Sigmoid colon (tissue), 7 donors: ENCODE results near the gene EMC7. TPM values are rescaled to one million over a fixed set of nuclear protein-coding genes. Genes with fewer than 3 reads are reported as not detected.
"Not testable (repeated sequence)": the region's sequence is repeated elsewhere in the genome, so short reads cannot be mapped to it uniquely, and the experiment has no call there.

Source experiments
- DNase-seq: peaks from one replicate; pipeline ENCODE4 v3.0.0-alpha.2; 2019
- H3K27ac ChIP-seq, 4 donors: fragments of 200-600 bp; sonication (generic); one replicate each; pipeline ENCODE4 v1.5.1; 2016 to 2019; ENCODE audit warnings: mild to moderate bottlenecking in 1 of 4
- H3K27me3 ChIP-seq, 3 donors: fragments of 200-600 bp; sonication (generic); one replicate each; pipeline ENCODE4 v1.5.1; 2019; ENCODE audit warnings: mild to moderate bottlenecking in 1 of 3
- H3K36me3 ChIP-seq, 4 donors: fragments of 200-600 bp; sonication (generic); one replicate each; pipeline ENCODE4 v1.5.1; 2016 to 2019
- H3K4me1 ChIP-seq, 4 donors: fragments of 200-600 bp; sonication (generic); one replicate each; pipeline ENCODE4 v1.5.1; 2017 to 2019
- H3K4me3 ChIP-seq, 4 donors: fragments of 200-600 bp; sonication (generic); one replicate each; pipeline ENCODE4 v1.5.1; 2017 to 2019; ENCODE audit warnings: mild to moderate bottlenecking in 2 of 4, moderate library complexity in 1 of 4
- H3K9me3 ChIP-seq, 4 donors: fragments of 200-600 bp in 3 of 4; sonication (generic) in 3 of 4; one replicate each; pipeline versions ENCODE4 v1.5.1 to v1.6.1; 2013 to 2019
- EP300 ChIP-seq, 4 donors: sonication (generic); formaldehyde crosslinking; IDR thresholded peaks; one replicate each; pipeline ENCODE4 v1.6.1; 2017; ENCODE audit warnings: antibody characterized with exemption in 4 of 4
- POLR2A ChIP-seq, 2 donors: fragments of 450-650 bp; IDR thresholded peaks; one replicate each; pipeline ENCODE4 v1.6.1; 2016; ENCODE audit warnings: antibody characterized with exemption in 2 of 2, mild to moderate bottlenecking in 2 of 2, moderate library complexity in 2 of 2
- POLR2AphosphoS5 ChIP-seq, 4 donors: sonication (generic); formaldehyde crosslinking; IDR thresholded peaks; one replicate each; pipeline ENCODE4 v1.6.1; 2017; ENCODE audit warnings: antibody characterized with exemption in 4 of 4
- WGBS, 2 donors: extraction: QIAGEN DNeasy Blood & Tissue Kit; methylation state at CpG; one replicate each; pipeline ENCODE4 v1.1.7; 2013; 5-methylcytosine and 5-hydroxymethylcytosine counted together
- intact Hi-C: fragments of 100-400 bp; cut with DNase I; formaldehyde crosslinking; loops from one replicate; pipeline ENCODE4 v1.15.1; 2023
- polyA plus RNA-seq, 3 donors: library from polyadenylated mRNA; stranded (reverse); fragments of 200-250 nt; gene quantifications; one replicate each; pipeline ENCODE4 v1.2.3, GENCODE V29; 2013
- total RNA-seq, 4 donors: library from RNA; depleted of rRNA; stranded (reverse); fragments of >200 nt; gene quantifications; one replicate each; pipeline ENCODE4 v1.1.0, GENCODE V29; 2016
- TF ChIP-seq, protein P1 (sequence below), 4 experiments: fragments of 450-650 bp in 3 of 4; fragments of 200-600 bp in 1 of 4; IDR thresholded peaks; one replicate each; pipeline ENCODE4 v1.5.1; 2016 to 2019; ENCODE audit warnings: antibody characterized with exemption in 4 of 4, mild to moderate bottlenecking in 3 of 4, moderate library complexity in 2 of 4
- donor health status: healthy with polysubstance abuse.
- donor health status: Bipolar disorder and iron deficiency.
- donor health status: healthy.

EMC7 gene
- total and polyA plus RNA-seq, 7 donors, result 15.0 to 75.8 (median 46.0) TPM

DNA sequence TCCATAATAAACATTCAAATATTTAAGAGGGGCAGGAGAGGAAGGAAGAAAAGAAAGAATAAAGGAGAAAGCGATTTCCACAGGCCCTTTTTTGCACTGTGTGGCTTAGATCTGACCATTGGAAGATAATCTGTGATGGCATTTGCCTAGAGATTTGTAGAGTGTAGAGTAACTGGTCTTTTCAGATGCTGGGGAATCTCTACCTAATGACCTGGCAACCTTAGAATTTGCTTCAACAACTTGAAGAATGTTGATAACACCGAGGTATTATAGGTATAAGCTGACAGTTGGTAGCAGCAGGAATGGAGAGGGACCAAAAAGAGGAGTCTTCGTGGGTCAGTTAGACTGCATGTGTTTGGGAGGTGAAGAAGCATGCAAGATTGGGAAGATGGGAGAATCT, 41.7 kb downstream of the EMC7 start:
- no peak overlapping the region for H3K4me3 ChIP-seq
- no peak for TF ChIP-seq POLR2AphosphoS5 (IDR thresholded peaks at IDR 0.05)
- no peak for TF ChIP-seq POLR2A (IDR thresholded peaks at IDR 0.05)
- TF ChIP-seq, protein P1, sequence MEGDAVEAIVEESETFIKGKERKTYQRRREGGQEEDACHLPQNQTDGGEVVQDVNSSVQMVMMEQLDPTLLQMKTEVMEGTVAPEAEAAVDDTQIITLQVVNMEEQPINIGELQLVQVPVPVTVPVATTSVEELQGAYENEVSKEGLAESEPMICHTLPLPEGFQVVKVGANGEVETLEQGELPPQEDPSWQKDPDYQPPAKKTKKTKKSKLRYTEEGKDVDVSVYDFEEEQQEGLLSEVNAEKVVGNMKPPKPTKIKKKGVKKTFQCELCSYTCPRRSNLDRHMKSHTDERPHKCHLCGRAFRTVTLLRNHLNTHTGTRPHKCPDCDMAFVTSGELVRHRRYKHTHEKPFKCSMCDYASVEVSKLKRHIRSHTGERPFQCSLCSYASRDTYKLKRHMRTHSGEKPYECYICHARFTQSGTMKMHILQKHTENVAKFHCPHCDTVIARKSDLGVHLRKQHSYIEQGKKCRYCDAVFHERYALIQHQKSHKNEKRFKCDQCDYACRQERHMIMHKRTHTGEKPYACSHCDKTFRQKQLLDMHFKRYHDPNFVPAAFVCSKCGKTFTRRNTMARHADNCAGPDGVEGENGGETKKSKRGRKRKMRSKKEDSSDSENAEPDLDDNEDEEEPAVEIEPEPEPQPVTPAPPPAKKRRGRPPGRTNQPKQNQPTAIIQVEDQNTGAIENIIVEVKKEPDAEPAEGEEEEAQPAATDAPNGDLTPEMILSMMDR (IDR thresholded peaks at IDR 0.05), result no peak
- TF ChIP-seq EP300 (IDR thresholded peaks at IDR 0.05), result no peak
- no peak overlapping the region for H3K27ac ChIP-seq
- 79 to 84% methylated on average over 3 of the region's 3 CpGs for WGBS, 2 donors
- H3K27me3 ChIP-seq, result no peaks in the 10 kb centered on the region
- intact Hi-C loops, result loop anchor here (10.0 kb wide), 1 partner anchor 525 kb away; the partner anchor contains the start of gene GOLGA8B
- H3K36me3 ChIP-seq, result no peaks in the 10 kb centered on the region
- H3K4me1 ChIP-seq, result peaks cover 0 to 10% (median 3%) of the 10 kb centered on the region in 4 donors
- no peak for DNase-seq
- no peaks in the 10 kb centered on the region for H3K9me3 ChIP-seq

DNA sequence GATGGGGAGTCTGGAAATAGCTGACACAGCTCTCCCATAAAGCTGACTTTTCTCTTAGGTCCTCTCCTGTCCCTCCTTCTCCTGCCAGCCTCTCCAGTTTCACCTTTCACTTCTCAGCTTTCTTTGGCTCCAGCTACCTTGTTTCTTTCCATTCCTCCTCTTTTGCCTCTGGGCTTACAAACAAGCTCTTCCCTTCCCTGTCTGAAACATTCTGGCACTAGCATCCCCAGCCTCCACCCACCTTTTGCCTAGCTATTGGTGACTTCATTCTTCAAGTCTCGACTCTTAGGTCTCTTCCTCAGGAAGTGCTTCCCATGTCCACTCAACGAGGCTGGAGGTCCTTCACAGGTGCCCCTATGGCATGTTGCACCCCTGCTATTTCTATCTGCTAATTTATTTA, 42.2 kb downstream of the EMC7 start:
- Histone ChIP-seq H3K27ac (no peak overlapping the region), H3K9me3 (no peaks in the 10 kb centered on the region), H3K4me1 (peaks cover 0 to 10% (median 3%) of the 10 kb centered on the region in 4 donors), H3K4me3 (no peak overlapping the region), H3K27me3 (no peaks in the 10 kb centered on the region), H3K36me3 (no peaks in the 10 kb centered on the region)
- no peak for TF ChIP-seq EP300 (IDR thresholded peaks at IDR 0.05)
- TF ChIP-seq, protein P1 (IDR thresholded peaks at IDR 0.05), result no peak
- TF ChIP-seq POLR2A (IDR thresholded peaks at IDR 0.05), result no peak
- TF ChIP-seq POLR2AphosphoS5 (IDR thresholded peaks at IDR 0.05), result no peak
- 64 to 72% methylated on average over 2 of the region's 2 CpGs for WGBS, 2 donors
- intact Hi-C loops, result no loop called here
- DNase-seq, result no peak

DNA sequence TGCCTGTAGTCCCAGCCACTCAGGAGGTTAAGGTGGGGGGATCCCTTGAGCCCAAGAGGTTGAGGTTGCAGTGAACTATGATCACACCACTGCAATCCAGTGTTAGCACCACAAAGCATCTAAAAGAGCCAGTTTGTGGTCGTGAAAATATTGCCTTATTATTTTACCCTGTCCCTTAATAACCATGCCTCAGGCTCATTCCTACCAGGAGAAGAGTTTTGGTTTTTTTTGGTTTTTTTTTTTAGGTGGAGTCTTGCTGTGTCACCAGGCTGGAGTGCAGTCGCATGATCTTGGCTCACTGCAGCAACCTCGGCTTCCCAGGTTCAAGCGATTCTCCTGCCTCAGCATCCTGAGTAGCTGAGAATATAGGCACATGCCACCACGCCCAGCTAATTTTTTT, 44.8 kb downstream of the EMC7 start:
- Histone ChIP-seq H3K4me1 (peaks cover 0 to 10% (median 2%) of the 10 kb centered on the region in 4 donors), H3K27me3 (no peaks in the 10 kb centered on the region), H3K27ac (no peak overlapping the region), H3K36me3 (no peaks in the 10 kb centered on the region), H3K4me3 (no peak overlapping the region), H3K9me3 (no peaks in the 10 kb centered on the region)
- DNase-seq, result no peak
- 92 to 97% methylated on average over 5 of the region's 5 CpGs for WGBS, 2 donors
- intact Hi-C loops, result no loop called here
- TF ChIP-seq POLR2A (IDR thresholded peaks at IDR 0.05), result no peak
- TF ChIP-seq, protein P1 (IDR thresholded peaks at IDR 0.05), result no peak
- no peak for TF ChIP-seq EP300 (IDR thresholded peaks at IDR 0.05)
- no peak for TF ChIP-seq POLR2AphosphoS5 (IDR thresholded peaks at IDR 0.05)

DNA sequence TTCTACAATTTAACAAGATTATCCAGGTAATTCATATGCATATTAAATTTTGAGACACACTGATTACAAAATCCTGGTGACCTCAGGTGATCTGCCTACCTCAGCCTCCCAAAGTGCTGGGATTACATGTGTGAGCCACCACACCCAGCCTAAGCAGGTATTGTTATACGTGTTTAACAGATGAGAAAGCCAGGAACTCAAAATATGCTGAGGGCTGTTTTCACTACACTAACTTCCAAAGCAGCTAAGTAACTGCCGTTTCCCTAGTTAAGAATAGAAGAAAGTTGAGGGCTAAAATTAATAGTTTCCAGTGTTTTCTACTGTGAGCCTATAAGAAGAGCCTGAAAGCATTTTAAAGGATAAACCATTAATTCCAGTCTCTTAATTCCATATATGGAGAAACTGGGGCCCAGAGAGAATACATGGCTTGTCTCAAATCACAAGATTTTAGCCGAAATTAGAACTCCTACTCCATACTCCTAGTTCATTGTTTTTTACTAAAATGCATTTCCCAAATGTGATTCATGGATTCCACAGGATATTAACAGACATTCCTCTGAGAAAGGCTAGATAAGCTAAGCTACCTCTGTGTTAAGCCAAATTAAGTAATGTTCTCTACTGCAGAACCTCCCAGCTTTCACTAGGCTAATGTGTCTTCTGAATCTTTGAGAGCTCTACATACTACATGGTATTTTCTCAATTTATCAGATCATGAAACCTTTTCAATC, 45.6 kb downstream of the EMC7 start:
- H3K36me3 ChIP-seq, result no peaks in the 10 kb centered on the region
- H3K4me1 ChIP-seq, result peaks cover 0 to 5% (median 0%) of the 10 kb centered on the region in 4 donors
- TF ChIP-seq POLR2AphosphoS5 (IDR thresholded peaks at IDR 0.05), result no peak
- TF ChIP-seq POLR2A (IDR thresholded peaks at IDR 0.05), result no peak
- no peak for TF ChIP-seq EP300 (IDR thresholded peaks at IDR 0.05)
- no peak overlapping the region for H3K4me3 ChIP-seq
- no peaks in the 10 kb centered on the region for H3K27me3 ChIP-seq
- intact Hi-C loops, result no loop called here
- DNase-seq, result no peak
- WGBS, 2 donors, result 80 to 84% methylated on average over 3 of the region's 3 CpGs
- H3K9me3 ChIP-seq, result peaks cover 0 to 3% (median 0%) of the 10 kb centered on the region in 4 donors
- peak overlapping the region in 1 of 4 donors; percentile 21 for H3K27ac ChIP-seq

DNA sequence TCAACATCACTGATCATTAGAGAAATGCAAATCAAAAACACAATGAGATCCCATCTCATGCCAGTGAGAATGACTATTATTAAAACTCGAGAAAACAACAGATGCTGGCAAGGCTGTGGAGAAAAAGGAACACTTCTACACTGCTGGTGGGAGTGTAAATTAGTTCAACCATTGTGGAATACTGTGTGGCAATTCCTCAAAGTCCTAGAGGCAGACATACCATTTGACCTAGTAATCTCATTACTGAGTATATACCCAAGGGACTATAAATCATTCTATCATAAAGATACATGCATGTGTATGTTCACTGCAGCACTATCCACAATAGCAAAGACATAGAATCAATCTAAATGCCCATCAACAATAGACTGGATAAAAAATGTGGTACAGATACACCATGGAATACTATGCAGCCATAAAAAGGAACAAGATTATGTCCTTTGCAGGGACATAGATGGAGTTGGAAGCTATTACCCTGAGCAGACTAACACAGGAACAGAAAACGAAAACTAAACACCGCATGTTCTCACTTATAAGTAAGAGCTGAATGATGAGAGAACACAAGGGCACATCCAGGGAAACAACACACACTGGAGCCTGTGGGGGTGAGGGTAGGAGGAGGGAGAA, 47.5 kb downstream of the EMC7 start:
- Histone ChIP-seq H3K27ac (no peak overlapping the region), H3K4me3 (no peak overlapping the region), H3K36me3 (no peaks in the 10 kb centered on the region), H3K27me3 (no peaks in the 10 kb centered on the region), H3K4me1 (peaks cover 0 to 5% (median 0%) of the 10 kb centered on the region in 4 donors), H3K9me3 (peaks cover 0 to 3% (median 2%) of the 10 kb centered on the region in 4 donors)
- WGBS, 2 donors, result 92 to 96% methylated on average over 3 of the region's 3 CpGs
- intact Hi-C loops, result no loop called here
- no peak for TF ChIP-seq POLR2A (IDR thresholded peaks at IDR 0.05)
- TF ChIP-seq POLR2AphosphoS5 (IDR thresholded peaks at IDR 0.05), result no peak
- TF ChIP-seq EP300 (IDR thresholded peaks at IDR 0.05), result no peak
- TF ChIP-seq, protein P1 (IDR thresholded peaks at IDR 0.05), result no peak
- no peak for DNase-seq

DNA sequence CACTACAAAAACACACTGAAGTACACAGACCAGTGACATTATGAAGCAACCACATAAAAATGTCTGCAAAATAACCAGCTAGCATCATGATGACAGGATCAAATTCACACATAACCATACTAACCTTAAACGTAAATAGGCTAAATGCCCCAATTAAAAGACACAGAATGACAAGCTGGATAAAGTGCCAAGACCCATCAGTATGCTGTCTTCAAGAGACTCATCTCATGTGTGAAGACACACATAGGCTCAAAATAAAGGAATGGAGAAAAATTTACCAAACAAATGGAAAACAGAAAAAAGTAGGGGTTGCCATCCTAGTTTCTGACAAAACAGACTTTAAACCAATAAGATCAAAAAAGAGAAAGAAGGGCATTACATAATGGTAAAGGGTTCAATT, 51.3 kb downstream of the EMC7 start:
- H3K4me1 ChIP-seq, intact Hi-C loops, H3K27ac ChIP-seq, DNase-seq, H3K27me3 ChIP-seq, H3K36me3 ChIP-seq, H3K4me3 ChIP-seq, H3K9me3 ChIP-seq: not testable (repeated sequence)
- 85 to 95% methylated on average over 1 of the region's 1 CpG for WGBS, 2 donors
